Activated T-helper 1 cell treated with Interleukin-2 at 50 U/mL for 16 hours (primary cell): Measurements from ENCODE around the gene ALLC.

ENCODE experiments used
- DNase-seq: peaks from one replicate; pipeline ENCODE4 v3.0.0-alpha.2; 2020; ENCODE audit warnings: low read depth

ALLC gene

GRCh38 chr2:3639653-3640052 lies 18.3 kb upstream of the ALLC start:
- DNase-seq, result no peak

GRCh38 chr2:3641181-3641580 lies 16.8 kb upstream of the ALLC start:
- no peak for DNase-seq

- DNase-seq, result no peak
Observed at GRCh38 chr2:3641841-3642421, 16.1 kb upstream of the ALLC start.

GRCh38 chr2:3642521-3643215 lies 15.3 kb upstream of the ALLC start:
- DNase-seq, result no peak

GRCh38 chr2:3643371-3644245 lies 14.4 kb upstream of the ALLC start:
- DNase-seq, result no peak

GRCh38 chr2:3644246-3644525 lies 13.8 kb upstream of the ALLC start:
- DNase-seq, result no peak

GRCh38 chr2:3644891-3645605 lies 13.0 kb upstream of the ALLC start:
- DNase-seq, result no peak

GRCh38 chr2:3645745-3646389 lies 12.1 kb upstream of the ALLC start:
- no peak for DNase-seq

GRCh38 chr2:3646446-3646845 lies 11.6 kb upstream of the ALLC start:
- no peak for DNase-seq

- DNase-seq, result no peak
Observed at GRCh38 chr2:3647246-3647645, 10.8 kb upstream of the ALLC start.

GRCh38 chr2:3647831-3648651 lies 10.0 kb upstream of the ALLC start:
- DNase-seq, result no peak

- DNase-seq, result no peak
Observed at GRCh38 chr2:3648652-3649177, 9.3 kb upstream of the ALLC start.

- DNase-seq, result no peak
Observed at GRCh38 chr2:3649581-3649980, 8.4 kb upstream of the ALLC start.

- DNase-seq, result no peak
Observed at GRCh38 chr2:3650140-3650920, 7.7 kb upstream of the ALLC start.

- peak; percentile 37 for DNase-seq
Observed at GRCh38 chr2:3651691-3652648, 6.0 kb upstream of the ALLC start.

GRCh38 chr2:3652896-3653625 lies 4.9 kb upstream of the ALLC start:
- no peak for DNase-seq

- DNase-seq, result no peak
Observed at GRCh38 chr2:3654011-3654410, 4.0 kb upstream of the ALLC start.

- DNase-seq, result no peak
Observed at GRCh38 chr2:3654531-3655225, 3.3 kb upstream of the ALLC start.
